Mucosa of descending colon (tissue), 3 donors: Measurements from ENCODE around the gene RHBDD1. TPM values are rescaled to one million over a fixed set of nuclear protein-coding genes. Genes with fewer than 3 reads are reported as not detected.
A peak's percentile ranks its signal among the peaks of the same experiment; 100 is the strongest.

Source experiments
- ATAC-seq: fragments of 200-7000 bp; cut with Tn5 transposase; one replicate; pipeline ENCODE4 v1.9.1; 2020; ENCODE audit warnings: mild to moderate bottlenecking, moderate library complexity
- DNase-seq, 3 donors: peaks; one replicate each; pipeline ENCODE4 v3.0.0-alpha.2; 2020
- H3K36me3 ChIP-seq: fragments of 200-600 bp; one replicate; pipeline ENCODE4 v1.8.0; 2021; ENCODE audit warnings: low read depth, mild to moderate bottlenecking
- H3K4me1 ChIP-seq: fragments of 200-600 bp; one replicate; pipeline ENCODE4 v1.8.0; 2021; ENCODE audit warnings: low read depth, mild to moderate bottlenecking
- H3K4me3 ChIP-seq: fragments of 200-600 bp; one replicate; pipeline ENCODE4 v1.8.0; 2021; ENCODE audit warnings: mild to moderate bottlenecking
- H3K9me3 ChIP-seq: fragments of 200-600 bp; one replicate; pipeline ENCODE4 v1.8.0; 2021; ENCODE audit warnings: mild to moderate bottlenecking
- intact Hi-C, 2 donors: fragments of 100-400 bp; cut with DNase I in 1 of 2; cut with micrococcal nuclease in 1 of 2; formaldehyde crosslinking; loops; one replicate each; pipeline versions ENCODE4 v1.11.0 to v1.11.1; 2022; cut with DNase I, micrococcal nuclease
- total RNA-seq, 3 donors: library from RNA; stranded (reverse); fragmentation: NEBNext Ultra II Directional in 2 of 3; extraction: Animal tissue kit (Norgen Biotek cat#: 25700) in 2 of 3; gene quantifications; one replicate each; pipeline versions ENCODE4 v1.2.1 to v1.2.4, GENCODE V29; 2021 to 2023
- TF ChIP-seq, protein P1 (sequence below): fragments of 200-600 bp; IDR thresholded peaks from one replicate; pipeline ENCODE4 v1.8.0; 2022; ENCODE audit warnings: antibody characterized with exemption, mild to moderate bottlenecking
- donor health status: DM: no; HTN: no; CAD: no; lungs with moderate emphysema.
- donor health status: DM: no; HTN: no; CAD: no.
- donor health status: DM: no; HTN: yes; CAD: no.

The RHBDD1 gene
- total RNA-seq, 3 donors from 2014 or later = 28.7 to 41.6 (median 30.5) TPM

DNA sequence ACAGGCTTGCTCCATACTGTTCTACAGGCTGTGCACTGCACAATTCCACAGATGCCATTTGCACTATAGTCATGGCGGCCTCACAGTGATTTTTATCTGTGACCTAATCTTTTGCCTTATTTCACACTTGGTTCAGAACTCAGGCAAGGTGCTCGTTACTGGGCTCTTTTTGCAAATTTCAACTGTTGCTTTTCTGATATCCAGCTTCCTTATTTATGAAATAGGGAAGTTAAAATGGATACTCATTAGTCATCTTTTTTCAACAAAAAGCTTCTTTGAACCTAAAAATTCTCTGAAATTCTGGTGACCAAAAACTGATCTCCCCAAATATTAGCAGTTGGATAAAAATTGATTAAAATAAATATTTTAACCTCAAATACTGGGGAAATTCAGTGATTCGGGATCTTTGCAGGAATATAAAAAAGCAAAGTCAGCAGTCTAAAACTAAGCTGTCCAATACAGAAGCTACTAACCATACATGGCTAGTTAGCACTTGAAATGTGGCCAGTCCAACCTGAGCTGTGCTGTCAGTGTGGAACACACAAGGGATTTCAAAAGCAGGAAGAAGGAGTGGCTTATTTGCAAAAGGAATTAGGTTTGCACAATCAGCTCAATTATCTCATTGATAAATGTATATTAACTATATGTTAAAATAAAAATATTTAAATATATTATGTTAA, 193.7 kb downstream of the RHBDD1 start:
- Histone ChIP-seq H3K9me3 (no peaks in the 10 kb centered on the region), H3K4me3 (no peak overlapping the region), H3K4me1 (no peaks in the 10 kb centered on the region), H3K36me3 (no peaks in the 10 kb centered on the region)
- ATAC-seq = no peak
- no peak for DNase-seq
- TF ChIP-seq, protein P1, sequence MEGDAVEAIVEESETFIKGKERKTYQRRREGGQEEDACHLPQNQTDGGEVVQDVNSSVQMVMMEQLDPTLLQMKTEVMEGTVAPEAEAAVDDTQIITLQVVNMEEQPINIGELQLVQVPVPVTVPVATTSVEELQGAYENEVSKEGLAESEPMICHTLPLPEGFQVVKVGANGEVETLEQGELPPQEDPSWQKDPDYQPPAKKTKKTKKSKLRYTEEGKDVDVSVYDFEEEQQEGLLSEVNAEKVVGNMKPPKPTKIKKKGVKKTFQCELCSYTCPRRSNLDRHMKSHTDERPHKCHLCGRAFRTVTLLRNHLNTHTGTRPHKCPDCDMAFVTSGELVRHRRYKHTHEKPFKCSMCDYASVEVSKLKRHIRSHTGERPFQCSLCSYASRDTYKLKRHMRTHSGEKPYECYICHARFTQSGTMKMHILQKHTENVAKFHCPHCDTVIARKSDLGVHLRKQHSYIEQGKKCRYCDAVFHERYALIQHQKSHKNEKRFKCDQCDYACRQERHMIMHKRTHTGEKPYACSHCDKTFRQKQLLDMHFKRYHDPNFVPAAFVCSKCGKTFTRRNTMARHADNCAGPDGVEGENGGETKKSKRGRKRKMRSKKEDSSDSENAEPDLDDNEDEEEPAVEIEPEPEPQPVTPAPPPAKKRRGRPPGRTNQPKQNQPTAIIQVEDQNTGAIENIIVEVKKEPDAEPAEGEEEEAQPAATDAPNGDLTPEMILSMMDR = no peak
- intact Hi-C loops = loop anchor here in 1 of 2 donors (10.0 kb wide), 1 partner anchor 75 kb away; no protein-coding TSS in a partner anchor

DNA sequence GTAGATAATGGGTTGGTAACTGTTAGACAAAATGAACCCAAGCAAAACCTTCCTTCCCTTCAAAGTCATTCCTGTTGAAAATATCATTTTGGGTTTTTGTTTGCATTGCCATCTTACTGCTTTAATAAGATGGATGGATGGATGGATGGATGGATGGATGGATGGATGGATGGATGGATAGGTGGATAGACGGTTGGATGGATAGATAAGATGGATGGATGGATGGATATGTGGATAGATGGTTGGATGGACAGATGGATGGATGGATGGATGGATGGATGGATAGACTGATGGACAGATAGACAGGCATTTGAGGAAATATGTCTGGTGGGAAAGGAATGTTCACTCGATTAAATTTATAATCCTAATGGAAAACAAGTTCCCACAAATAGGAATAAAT, 194.9 kb downstream of the RHBDD1 start:
- intact Hi-C loops = loop anchor here in 1 of 2 donors (10.0 kb wide), 1 partner anchor 74 kb away; no protein-coding TSS in a partner anchor
- Histone ChIP-seq H3K9me3 (no peaks in the 10 kb centered on the region), H3K4me3 (no peak overlapping the region), H3K4me1 (no peaks in the 10 kb centered on the region), H3K36me3 (no peaks in the 10 kb centered on the region)
- TF ChIP-seq, protein P1 = no peak
- no peak for DNase-seq
- no peak for ATAC-seq

DNA sequence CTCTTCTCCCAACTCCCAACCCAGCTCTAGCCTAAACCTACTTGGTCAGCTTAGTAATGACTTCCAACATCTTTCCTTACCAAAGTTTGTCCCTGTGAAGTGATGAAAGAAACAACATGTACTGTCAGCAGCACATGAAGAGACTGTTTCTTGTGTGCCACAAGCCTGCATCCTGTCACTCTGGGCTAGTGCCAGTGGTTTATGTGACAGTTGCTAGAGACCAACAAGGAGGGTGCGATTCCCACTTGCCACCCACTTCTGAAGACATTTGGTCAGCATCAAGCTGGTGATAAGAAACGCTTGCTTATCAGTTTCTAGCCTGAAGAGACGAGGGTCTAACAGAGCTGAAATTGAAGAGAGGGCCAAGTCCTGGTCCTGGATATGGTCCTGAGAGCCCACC, 195.5 kb downstream of the RHBDD1 start:
- Histone ChIP-seq H3K4me3 (no peak overlapping the region), H3K36me3 (no peaks in the 10 kb centered on the region), H3K4me1 (no peaks in the 10 kb centered on the region), H3K9me3 (no peaks in the 10 kb centered on the region)
- ATAC-seq = no peak
- no peak for DNase-seq
- intact Hi-C loops = loop anchor here in 1 of 2 donors (10.0 kb wide), 1 partner anchor 73 kb away; no protein-coding TSS in a partner anchor
- TF ChIP-seq, protein P1 = no peak

DNA sequence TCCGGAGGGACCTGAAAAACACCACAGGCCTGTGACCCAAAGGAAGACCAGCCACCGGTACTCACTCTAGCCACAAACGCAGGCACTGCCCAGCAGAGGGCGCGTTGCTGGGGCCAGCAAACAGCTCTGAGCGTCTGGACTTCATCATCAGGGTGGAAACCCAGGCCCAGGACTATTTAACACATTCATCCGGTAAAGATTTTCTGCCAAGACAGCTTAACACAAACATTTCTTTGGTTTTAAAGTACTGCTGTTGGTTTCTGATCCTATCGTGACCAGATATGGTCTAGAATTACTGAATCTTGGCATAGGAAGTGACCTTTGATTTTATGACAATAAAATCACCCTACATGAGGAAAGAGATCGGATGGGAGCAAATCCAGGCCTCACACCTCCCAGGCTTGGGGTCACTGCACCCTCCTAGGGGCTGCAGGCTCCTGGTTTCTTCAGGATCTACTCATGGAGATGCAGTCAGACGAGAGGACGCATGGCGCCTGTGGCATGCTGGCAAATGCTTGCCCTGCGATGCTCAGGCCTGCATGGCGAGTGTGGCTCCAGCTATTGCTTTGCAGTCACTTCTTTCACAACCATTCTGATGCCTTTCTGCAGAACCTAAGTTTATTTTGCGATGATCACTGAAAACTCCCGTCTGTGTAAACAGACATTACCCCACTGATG, 197.8 kb downstream of the RHBDD1 start:
- peak; percentile 87 for ATAC-seq
- Histone ChIP-seq H3K9me3 (no peaks in the 10 kb centered on the region), H3K4me3 (no peak overlapping the region), H3K4me1 (no peaks in the 10 kb centered on the region), H3K36me3 (no peaks in the 10 kb centered on the region)
- TF ChIP-seq, protein P1 = peak; percentile 41
- DNase-seq = peak; percentile 60 to 73 (median 72)
- intact Hi-C loops = loop anchor here in 1 of 2 donors (10.0 kb wide), 1 partner anchor 71 kb away; no protein-coding TSS in a partner anchor

DNA sequence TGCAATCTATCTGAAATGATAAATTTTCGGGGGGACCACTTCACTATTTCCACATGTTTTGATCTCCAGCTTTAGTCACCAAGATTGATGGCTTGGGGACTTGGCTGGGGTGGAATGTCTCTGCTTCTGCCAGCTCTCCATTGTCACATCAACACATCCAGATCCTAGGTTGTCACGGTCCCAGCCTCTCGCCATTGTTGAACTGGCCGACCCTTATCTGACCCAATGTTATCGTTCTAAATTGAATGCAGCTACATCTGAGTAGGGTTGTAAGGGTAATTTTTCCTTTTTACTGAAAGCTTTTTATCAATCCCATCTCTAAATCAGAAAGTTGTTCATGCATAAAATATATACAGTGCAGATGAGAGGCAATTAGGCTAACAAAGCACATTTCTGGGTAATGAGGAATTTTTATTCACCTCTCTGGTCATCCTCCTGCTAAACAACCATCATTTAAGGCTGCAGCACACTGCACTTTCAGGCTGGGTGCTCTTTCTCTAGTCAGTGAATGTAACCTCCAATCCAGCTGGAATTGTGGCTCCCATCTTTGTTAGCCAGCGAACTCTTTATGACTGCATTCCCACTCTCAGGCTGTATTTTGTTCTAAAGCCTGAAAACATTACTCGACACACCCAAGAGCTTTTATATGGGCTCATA, 200.0 kb downstream of the RHBDD1 start:
- no peaks in the 10 kb centered on the region for H3K9me3 ChIP-seq
- DNase-seq (no peak), ATAC-seq (peak; percentile 50)
- H3K4me3 ChIP-seq = no peak overlapping the region
- H3K4me1 ChIP-seq = no peaks in the 10 kb centered on the region
- TF ChIP-seq, protein P1 = no peak
- intact Hi-C loops = loop anchor here in 1 of 2 donors (10.0 kb wide), 1 partner anchor 69 kb away; no protein-coding TSS in a partner anchor
- no peaks in the 10 kb centered on the region for H3K36me3 ChIP-seq
